Cerebellar cortex (tissue), 1 donor: Measurements from ENCODE around the gene PIK3C3.
A peak's percentile ranks its signal among the peaks of the same experiment; 100 is the strongest.
"Not testable (repeated sequence)": the region's sequence is repeated elsewhere in the genome, so short reads cannot be mapped to it uniquely, and the experiment has no call there.

Experiments
- DNase-seq: peaks from one replicate; pipeline ENCODE4 v3.0.0-alpha.2; 2015; ENCODE audit warnings: low spot score

The PIK3C3 gene

GRCh38 chr18:41965634-41966255 lies 10.7 kb downstream of the PIK3C3 start:
- peak; percentile 28 for DNase-seq

DNA sequence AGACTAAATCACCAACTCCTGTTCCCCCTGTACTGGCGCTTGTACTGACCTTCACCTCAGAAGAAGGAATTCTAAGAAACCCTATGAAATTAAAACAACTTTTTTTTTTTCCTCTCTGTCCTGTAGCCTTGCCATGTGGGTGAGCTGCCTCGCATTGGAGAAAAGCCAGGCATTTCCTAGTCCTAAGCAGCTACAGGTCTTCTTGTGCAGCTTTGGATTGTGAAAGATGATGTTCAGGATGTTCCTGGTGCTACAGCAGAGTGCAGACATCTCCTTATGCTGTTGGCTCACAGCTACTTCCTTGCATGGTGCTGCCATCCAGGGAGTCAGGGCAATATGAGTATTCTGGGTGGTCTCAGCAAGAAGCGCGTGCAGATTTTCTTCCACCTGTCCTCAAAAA lies 11.9 kb downstream of the PIK3C3 start:
- DNase-seq: no peak

DNA sequence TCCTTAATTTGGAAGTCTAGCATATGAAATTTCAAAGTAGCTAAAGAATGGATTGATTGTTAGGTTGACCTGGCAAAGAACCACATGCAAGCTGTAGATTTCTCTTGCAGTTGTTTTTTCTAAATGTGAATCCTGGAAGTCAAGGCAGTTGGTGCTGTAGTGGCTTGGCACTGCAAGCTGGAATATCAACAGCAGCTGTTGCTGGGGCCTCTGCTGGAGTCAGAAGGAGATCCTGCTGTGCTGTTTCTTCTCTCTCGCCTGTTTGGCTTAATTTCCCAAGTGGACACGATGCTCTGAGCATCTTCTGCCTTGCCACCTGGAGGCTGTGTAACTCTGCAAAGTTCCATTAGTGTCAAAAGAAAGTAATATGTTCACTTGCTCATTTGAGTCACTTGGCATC lies 12.6 kb downstream of the PIK3C3 start:
- DNase-seq: peak; percentile 20

DNA sequence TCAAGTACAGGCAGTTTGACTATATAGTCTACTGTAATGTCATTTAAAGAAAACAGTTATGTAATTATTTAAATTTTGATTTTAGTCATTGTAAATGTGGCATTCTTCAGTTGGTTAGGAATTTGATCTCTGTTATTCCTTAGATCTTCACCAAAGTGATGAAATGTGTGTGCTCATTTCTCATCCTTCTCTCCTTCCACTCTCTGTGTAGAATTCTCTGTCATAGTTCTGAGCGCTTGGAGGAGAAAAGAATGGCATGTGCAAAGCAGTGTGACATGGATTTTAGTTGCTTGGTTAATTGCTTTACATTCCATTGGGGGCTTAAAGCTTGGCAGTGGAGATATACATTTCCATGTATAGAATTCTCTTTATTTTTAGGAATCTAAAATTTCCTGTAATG lies 14.8 kb downstream of the PIK3C3 start:
- no peak for DNase-seq

DNA sequence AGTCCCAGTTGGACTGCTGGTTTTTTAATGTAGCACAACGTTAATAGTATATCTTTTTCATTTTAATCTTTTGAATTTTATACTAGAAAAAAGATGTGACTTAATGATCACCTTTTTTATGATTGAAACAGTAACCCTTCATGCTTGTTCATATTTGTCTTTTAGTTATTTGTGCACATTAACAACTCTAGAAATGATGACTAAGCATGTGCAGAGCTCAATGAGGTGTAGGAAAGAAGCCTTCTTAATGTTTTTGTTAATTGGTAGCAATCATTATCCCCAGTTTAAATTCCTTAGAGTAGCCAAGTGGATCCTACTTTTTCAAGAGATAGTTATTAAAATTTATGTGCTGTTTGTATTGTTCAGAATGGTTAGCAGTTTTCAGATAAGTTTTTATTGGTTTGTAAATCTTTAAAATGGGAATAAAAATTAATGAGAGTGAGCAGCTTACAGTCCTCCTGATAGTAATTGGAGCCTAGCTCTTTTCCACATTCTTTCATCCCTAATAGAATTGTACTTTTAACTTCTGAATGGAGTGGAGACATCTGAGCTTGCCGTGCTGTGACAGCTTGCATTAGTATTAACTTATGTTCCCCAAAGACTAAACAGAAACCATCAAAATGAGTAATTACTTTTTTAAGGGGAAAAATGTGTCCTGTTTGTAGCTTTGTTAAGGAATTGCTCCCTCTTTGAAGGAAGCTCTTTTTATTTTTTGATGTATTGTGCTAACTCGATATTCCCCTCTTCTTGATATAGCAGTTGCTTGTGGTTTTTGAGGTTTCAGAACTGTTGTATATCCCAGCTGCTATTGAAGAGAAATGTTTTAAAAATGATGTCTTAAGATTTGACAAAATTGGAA lies 17.3 kb downstream of the PIK3C3 start:
- no peak for DNase-seq

DNA sequence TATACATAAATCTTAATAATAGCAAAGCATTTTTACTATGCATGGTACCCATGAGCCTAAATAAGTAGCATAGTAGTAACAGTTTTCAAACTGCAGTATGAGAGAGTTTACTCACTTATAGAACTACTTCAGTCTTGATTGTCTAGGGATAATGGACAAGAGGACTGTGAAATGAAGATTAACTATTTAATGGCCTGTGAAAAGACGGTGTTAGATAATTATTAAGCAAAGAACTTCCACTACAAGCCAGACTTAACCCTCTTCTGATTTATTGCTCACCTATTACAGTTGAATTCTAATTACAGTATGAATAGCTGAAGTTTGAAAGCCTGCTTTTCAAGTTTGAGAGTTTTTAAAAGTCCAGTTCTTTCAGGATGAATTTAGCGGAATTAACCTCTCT lies 18.9 kb downstream of the PIK3C3 start:
- no peak for DNase-seq

DNA sequence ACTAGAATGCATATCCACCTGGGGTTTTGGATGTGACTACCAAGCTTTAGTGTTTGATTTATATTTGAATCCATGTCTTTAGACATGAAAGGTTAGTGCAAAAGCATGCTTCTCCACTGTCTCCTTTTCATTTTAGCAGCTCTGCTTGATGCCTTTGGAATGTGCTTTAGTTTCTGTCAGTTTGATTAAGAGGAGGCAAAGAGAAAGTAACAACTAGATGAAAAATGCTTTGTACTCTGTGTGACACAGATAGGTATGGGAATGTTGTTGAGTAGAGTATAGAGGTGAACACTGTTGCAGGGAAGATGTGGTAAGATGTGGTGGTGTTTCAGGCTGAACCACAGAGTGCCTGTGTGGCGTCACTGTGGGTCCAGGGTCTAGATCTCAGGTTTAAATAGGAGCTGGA lies 19.8 kb downstream of the PIK3C3 start:
- no peak for DNase-seq

GRCh38 chr18:41975284-41975683 lies 20.2 kb downstream of the PIK3C3 start:
- DNase-seq: no peak

GRCh38 chr18:41977233-41977632 lies 22.2 kb downstream of the PIK3C3 start:
- DNase-seq: no peak

DNA sequence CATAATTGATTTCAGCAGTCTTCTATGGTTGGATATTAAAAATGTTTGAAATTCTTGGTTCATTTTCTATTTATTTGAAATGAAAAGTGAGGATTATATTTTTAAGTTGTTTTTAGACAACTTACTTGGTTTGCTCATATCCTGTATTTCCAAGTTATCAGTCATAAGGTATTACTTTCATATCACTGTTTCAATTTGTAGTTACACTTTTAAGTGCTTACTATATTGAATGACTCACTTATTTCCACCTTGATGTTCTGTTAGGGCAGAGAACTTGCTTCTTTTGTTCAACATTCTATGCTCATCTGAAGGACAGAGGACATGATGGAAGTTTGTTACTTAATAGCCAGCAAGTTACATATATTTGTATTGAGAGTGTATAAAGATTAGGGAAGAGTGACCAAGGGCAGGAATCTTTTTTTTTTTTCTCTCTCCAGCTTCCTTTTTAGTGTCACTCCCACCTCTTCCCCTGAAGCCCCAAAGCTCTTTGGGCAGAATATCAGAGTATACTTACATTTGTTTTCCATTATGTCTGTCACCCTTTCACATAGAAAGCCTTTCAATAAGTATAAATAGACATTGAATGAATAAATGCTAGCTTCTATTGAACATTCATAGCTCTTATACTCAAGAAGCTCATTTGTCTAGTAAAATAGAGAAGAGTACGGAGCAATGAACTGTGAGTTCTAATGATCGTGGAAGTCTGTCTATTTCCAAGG lies 28.1 kb downstream of the PIK3C3 start:
- no peak for DNase-seq

DNA sequence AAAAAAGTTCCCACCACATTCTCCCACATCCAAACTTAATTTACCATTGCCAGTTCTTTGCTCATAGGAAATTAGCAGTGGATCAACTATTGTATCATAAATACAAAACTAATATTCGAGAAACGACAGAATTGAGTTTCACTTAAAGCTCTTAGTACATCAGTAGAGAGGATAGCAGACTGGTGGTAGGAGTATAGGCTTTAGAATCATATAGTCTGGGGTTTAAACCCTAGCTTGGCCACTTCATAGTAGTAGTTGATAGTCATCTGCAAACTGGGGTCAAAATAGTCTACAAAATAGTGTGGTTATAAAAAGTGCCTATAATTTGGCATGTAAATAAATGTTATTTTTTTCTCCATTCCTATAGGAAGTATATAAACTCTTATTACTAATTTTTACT lies 30.9 kb downstream of the PIK3C3 start:
- DNase-seq: no peak

- DNase-seq: no peak
These were observed 34.5 kb downstream of the PIK3C3 start for GRCh38 chr18:41989508-41989907.

GRCh38 chr18:41992066-41992465 lies 37.0 kb downstream of the PIK3C3 start:
- no peak for DNase-seq

DNA sequence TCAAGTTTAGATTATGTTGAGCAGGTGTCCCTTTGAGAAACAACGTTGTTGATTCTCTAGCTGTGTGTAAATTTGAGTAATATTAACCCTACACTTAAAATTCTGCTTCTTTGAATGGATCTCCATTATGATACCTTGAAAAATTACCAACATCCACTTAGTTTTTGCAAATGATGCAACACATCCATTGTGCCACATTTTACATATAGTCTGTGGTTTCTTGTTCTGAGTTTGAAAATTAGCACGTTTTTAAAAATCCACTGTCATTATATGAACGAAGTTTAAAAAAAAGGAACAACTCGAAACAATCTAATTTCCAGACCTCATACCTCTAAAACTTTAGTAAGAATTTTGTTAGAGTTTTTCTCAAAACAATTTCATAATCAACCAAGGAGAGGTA lies 37.7 kb downstream of the PIK3C3 start:
- DNase-seq: no peak

- DNase-seq: no peak
These were observed 38.1 kb downstream of the PIK3C3 start for GRCh38 chr18:41993151-41993550.

DNA sequence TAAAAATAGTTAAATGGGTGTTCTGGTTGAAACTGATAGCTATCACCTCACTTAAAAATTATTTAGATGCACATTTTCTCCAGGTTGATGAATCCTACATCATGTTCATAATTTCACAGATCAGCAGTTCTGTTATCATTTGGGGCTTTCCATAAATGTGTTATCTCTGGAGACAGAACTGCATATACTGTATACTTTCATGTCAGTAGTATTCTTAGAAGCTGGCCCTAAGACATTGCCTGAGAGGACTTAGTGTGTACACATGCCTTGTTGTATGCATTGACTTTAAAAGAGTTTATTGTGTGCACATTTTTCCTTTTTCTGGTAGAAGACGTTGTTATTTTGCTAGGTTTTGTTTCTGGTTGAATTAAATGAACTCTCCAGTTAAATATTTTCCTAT lies 41.0 kb downstream of the PIK3C3 start:
- no peak for DNase-seq

- no peak for DNase-seq
These were observed 44.7 kb downstream of the PIK3C3 start for GRCh38 chr18:41999751-42000150.

- no peak for DNase-seq
These were observed 46.8 kb downstream of the PIK3C3 start for GRCh38 chr18:42001801-42002200.

- no peak for DNase-seq
These were observed 49.6 kb downstream of the PIK3C3 start for GRCh38 chr18:42004653-42005052.

- no peak for DNase-seq
These were observed 50.7 kb downstream of the PIK3C3 start for GRCh38 chr18:42005782-42006181.

DNA sequence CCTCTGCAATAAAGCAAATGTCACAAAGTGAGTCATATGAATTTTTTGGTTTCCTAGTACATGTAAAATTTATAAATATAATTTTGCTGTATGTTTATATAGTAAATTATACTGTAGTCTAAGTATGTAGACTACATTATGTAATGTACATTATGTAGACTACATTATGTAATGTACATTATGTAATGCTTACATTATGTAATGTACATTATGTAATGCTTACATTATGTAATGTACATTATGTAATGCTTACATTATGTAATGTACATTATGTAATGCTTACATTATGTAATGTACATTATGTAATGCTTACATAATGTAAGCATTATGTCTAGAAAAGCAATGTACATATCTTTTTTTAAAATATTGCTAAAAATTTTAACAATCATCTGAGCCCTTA lies 54.4 kb downstream of the PIK3C3 start:
- not testable (repeated sequence) for DNase-seq

DNA sequence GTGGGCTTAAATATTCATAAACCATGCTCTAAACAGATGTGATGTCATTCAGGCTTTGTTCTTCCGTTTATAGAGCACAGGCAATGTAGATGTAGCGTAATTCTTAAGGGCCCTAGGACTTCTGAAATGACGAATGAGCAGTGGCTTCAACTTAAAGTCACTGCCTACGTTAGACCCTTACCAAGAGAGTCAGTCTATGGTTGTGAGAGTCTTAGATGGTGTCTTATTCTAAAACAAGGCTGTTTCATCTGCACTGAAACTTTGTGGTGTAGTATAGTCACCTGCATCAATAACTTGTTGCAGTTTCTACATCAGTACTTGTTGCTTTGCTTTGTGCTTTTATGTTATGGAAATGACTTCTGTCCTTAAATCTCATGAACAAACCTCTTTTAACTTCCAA lies 56.0 kb downstream of the PIK3C3 start:
- DNase-seq: no peak

GRCh38 chr18:42018831-42019230 lies 63.8 kb downstream of the PIK3C3 start:
- no peak for DNase-seq
